HG03045 (cell line): ENCODE results near the gene RPS2.
"Not testable (repeated sequence)": the region's sequence is repeated elsewhere in the genome, so short reads cannot be mapped to it uniquely, and the experiment has no call there.

Source experiments
- ATAC-seq: cut with Tn5 transposase; IDR thresholded peaks from one replicate; pipeline ENCODE4 v1.9.1; 2021; ENCODE audit warnings: mild to moderate bottlenecking, moderate library complexity; ENCODE audit not compliant: unreplicated experiment

Gene RPS2

GRCh38 chr16:1964506-1965395 is at the start of gene RPS2:
Gene RPS2 (minus strand): TSS chr16:1964826. CDS start chr16:1964625, 201 bp downstream.
- peak; percentile 78 for ATAC-seq

GRCh38 chr16:2013527-2013926 is 48.9 kb upstream of the RPS2 start:
- ATAC-seq, result no peak

DNA sequence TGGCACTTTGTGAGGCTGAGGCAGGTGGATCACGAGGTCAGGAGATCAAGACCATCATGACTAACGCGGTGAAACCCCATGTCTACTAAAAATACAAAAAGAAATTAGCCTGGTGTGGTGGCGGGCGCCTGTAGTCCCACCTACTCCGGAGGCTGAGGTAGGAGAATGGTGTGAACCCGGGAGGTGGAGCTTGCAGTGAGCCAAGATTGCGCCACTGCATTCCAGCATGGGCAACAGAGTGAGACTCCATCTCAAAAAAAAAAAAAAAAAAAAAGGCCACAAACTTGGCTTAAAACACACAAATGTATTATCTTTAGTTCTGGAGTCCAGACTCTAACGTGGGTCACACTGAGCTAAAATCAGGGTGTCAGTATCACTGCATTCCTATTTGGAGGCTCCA is 47.1 kb upstream of the RPS2 start:
- ATAC-seq, result not testable (repeated sequence)

- ATAC-seq, result peak; percentile 81
These were observed 45.3 kb upstream of the RPS2 start, which contains the start of gene ZNF598 for GRCh38 chr16:2009791-2010510. Gene ZNF598 (minus strand): TSS chr16:2009821.

DNA sequence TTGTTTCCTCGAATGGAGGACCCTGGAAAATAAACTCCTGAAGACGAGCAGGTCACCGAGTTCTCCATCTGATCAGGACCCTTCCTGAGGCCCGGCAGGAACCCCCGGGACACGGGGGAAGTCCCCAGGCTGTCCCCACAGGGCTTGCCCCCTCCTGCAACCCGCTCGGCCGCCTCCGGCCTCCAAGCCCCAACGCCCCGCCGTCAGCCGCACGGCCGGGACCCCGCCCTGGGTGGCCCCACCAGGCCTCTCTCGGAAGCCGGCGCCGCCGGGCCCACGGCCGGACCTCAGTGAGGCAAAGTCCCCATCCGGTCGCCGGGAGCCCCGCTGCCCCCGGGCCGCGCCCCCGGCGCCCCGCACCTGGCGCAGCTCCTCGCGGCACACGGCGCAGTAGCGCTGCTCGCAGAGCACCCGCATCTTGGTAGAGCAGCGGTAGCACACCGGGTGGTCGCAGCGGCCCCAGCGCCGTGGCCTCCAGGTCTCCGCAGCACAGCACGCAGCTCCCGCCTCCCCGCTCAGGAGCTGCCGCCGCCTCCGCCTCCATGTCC is 44.6 kb upstream of the RPS2 start:
- ATAC-seq, result peak; percentile 33

DNA sequence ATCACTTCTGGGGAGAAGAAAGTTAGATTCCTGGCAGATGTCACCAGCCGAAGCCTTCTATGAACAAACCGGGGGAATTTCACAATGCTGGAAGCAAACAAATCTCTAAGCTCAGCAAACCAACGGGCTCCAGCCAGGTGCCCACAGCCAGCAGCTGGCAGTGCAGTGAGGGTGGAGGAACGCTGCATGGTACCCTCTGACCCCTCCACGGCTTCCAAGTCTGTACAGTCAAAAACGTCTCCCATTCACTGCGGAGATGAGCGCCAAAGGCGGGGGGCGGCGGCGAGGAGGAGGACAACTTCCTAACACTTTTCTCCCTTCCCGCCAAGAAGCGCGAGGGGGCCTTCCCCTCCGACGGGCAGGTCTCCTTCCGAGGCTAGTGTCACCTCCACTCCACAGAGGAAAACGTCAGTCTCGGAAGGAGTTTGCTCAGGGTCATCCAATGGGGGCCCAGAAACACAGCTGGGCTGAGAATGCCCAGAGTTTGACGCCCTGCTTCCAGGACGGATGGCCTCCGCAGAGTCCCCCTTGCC is 44.1 kb upstream of the RPS2 start:
- no peak for ATAC-seq

DNA sequence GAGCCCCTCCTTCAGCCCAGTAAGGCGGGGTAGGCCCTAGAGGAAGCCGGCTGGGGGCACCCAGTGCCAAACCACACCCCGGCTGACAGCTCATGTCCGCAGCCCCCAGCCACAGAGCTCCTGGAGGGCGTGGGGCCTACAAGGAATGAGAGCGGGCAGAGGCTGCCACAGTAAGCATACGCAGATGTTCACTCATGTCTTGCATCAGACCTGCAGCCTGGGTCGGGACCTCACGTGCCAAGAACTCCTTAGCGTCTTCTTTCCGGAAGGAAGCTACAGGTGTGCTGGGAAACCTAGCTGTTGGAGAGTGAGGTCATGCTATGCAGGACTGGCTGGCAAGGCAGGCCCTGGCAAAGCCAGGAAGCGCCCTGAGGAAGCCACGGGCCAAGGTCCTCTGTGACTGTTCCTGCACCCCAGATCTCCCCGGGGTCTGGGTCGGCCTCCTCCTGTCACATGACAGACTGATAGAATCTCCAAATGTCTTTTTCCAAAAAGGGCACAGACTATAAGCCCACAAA is 43.4 kb upstream of the RPS2 start:
- no peak for ATAC-seq

DNA sequence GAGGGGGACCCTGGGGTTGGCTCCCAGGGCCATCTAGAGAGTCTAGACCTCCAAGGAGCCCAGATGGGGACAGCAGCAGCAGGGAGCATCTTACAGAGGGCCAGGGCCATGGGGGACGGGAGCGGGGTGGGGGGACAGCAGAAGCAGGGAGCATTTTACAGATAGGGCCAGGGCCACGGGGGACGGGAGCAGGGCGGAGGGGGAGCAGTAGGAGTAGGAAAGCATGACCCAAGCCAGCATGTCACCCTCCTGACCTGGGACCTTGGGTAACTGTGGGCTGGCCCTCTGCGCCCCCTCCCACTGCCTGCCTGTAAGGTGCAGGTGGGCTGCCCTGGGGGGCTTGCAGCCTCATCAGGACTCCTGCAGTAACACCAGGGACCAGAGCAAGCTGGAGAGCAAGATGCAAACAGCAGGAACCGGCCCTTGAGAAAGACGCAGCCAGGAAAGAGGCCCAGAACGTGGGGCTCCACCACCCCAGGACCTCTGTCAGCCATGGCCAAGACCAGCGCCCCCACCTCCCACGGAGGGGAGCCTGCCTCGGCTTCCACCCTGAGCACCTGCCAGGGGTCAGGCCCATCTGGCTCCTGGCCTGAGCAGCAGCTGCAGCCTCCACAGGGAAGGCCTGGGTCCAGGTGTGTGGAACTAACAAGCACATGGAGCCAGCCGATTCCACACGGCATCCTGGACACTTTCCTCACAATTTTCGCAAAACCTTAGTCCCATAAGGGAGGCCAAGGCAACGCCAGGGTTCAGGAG is 42.6 kb upstream of the RPS2 start:
- ATAC-seq, result no peak

DNA sequence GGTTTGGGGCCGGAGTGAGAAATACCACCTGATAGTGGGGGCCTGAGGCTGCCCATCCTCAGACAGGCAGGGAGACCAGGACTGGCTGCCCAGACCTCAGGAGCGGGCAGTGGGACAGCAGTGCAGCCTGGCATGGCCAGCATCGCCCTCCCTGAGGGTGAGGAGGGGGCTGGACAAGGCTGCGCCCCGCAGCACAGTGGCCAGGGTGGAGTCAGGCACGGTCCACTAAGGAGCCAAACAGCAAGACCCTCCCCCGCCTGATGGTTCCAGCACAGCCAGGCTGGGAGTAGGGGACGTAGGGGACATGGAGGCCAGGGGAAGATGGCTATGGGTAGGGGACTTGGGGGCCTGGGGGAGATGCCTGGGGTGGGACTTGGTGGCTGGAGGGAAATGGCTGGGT is 41.7 kb upstream of the RPS2 start:
- ATAC-seq, result no peak

- ATAC-seq, result no peak
These were observed 41.0 kb upstream of the RPS2 start for GRCh38 chr16:2005646-2006045.

GRCh38 chr16:2004795-2005517 is 40.3 kb upstream of the RPS2 start:
- ATAC-seq, result no peak

- ATAC-seq, result peak; percentile 61
These were observed 39.4 kb upstream of the RPS2 start for GRCh38 chr16:2003827-2004641.

GRCh38 chr16:2003231-2003826 is 38.7 kb upstream of the RPS2 start:
- ATAC-seq, result no peak

- ATAC-seq, result no peak
These were observed 38.0 kb upstream of the RPS2 start for GRCh38 chr16:2002406-2003230.

DNA sequence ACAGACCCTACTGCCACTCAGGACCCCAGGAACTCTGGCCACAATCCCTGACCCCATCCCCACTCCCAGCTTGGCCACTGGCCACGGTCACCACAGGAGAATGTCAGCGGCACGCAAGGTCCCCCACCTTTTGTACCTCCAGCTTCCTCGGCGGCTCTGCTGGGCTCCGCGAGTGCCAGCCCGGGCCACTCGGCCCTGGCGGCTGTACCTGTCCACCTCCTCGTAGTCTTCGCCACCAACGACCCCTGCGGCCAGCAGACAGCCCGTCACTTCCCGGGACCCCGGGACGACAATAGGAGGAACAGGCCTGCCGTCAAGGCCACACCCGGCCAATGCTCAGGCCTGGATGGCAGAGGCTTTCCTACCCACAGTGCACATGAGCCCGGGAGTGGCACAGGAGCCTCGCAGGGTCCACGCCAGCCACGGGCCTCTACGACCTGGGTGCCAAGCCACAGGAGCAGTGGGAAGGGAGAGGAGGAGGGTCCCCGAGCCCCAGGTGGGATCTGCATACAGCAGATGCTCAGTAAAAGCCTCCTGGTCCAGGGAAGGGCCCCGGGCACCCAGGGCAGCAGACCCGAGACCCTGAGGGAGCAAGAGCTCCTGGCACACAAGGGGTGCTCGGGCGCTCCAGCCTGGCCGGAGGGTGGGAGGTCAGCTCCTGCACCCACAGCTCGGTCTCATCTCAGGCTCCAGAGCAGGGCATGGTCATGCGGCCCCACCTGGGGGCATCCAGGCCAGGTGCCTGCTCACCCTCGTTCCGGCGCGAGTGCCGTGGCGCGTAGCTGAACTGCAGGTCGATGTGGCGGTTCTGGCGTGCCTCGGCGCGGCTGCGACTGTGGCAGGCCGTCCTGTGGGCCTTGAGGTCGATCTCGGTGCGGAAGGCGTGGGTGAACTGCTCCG is 37.1 kb upstream of the RPS2 start:
- no peak for ATAC-seq

DNA sequence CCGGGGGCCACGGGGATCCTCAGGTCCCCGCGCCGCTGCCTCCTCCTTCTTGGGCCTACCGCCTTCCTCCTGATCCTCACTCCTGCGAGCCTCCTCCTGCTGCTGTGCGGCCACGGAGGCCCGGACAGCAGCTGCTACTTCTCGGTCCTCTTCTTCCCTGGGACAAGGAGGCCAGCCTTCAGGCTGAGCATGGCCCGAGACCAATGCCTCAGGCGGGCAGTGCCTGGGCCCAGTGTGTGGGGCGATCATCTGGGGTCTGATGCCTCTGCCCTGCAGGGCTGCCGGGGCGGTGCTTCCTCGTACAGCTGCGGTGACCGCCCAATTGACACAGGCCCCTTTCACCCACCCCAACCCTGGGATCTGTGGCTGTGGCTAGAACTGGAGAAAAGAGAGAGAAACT is 36.4 kb upstream of the RPS2 start:
- ATAC-seq, result no peak
